ENCODE data around the gene BAZ2B. TPM values are rescaled to one million over a fixed set of nuclear protein-coding genes. Genes with fewer than 3 reads are reported as not detected.

Gene BAZ2B
- polyA plus RNA-seq, 2 of the 4 experiments (the other 2 are of a cell fraction): 19.6 to 50.6 TPM

DNA sequence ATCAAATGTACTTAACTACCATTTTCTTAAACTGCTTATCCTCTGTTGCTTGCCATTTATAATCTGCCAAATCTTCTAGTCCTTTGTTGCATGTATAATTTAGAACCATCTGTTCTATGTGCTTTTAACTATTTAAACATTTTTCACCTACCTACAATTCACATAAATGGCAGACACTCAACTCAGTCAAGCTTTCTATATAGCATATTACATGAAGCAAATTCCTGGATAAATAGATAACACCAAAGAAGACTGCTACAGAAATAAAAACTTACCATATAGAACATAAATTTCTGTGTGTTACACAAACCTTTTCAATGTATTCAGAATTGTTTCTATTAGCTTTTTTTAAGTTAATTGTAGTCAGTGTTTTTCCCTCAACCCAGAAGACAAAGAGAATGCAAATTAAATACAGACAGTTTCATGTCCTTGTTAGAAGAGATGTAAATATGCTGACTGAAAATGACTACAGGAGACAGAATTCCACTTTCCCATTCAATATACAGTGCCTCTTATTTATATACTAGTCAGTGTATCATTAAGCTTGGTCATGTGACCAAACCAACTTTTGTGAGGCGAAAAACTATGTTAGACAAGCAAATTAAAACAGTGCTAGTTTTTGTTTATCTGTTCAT, 2.6 kb downstream of the BAZ2B start:
- Histone ChIP-seq H3K4me1 (peaks cover 57% of the 10 kb centered on the region), H3K9me3 (no peaks in the 10 kb centered on the region), H3K4me2 (peak overlapping the region; percentile 95), H3K4me3 (peak overlapping the region; percentile 67), H3K27ac (peak overlapping the region; percentile 65 to 96)
- TF ChIP-seq, protein P1, sequence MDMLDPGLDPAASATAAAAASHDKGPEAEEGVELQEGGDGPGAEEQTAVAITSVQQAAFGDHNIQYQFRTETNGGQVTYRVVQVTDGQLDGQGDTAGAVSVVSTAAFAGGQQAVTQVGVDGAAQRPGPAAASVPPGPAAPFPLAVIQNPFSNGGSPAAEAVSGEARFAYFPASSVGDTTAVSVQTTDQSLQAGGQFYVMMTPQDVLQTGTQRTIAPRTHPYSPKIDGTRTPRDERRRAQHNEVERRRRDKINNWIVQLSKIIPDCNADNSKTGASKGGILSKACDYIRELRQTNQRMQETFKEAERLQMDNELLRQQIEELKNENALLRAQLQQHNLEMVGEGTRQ (IDR thresholded peaks at IDR 0.05): peak; percentile 74
- no peak for TF ChIP-seq RNF2 (IDR thresholded peaks at IDR 0.05; ENCODE audit: borderline replicate concordance, low read depth)
- POLR2A ChIA-PET: interaction anchor here (0.6 to 6.6 kb wide), 5 partner anchors 8 to 335 kb away, joined by 3 to 84 read pairs (median 20); partner anchors contain the start of gene MARCHF7
- FAIRE-seq: no peak
- 0% methylated on average over 1 of the region's 1 CpG for WGBS (ENCODE audit: missing lambda C conversion rate)
- CTCF ChIA-PET: interaction anchor here (2.4 kb wide), 1 partner anchor 98 kb away, joined by 7 read pairs; the partner anchor contains the start of gene MARCHF7
- ATAC-seq: no peak
- peak in 1 of 2 experiments; percentile 30 for DNase-seq (ENCODE audit: low read depth in 1 of 2, low spot score in 1 of 2)

DNA sequence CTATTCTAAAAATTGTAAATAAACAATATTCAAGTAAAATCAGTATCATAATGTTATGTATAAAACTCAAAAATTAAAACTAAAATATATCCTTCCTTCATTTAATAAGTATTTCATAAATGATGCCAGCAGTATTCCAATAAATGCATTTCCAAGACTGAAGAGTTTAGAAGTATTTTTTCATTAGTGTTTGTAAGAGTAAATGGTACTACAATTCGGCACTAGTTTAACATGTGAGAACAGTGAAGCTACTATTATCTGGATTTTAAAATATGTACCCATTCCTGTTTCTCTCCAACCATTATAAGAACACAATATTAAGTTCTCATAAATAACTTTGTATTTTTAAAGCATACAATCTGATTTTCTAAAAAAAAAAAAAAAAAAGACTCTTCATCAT, 3.3 kb downstream of the BAZ2B start:
- DNase-seq (ENCODE audit: low read depth in 1 of 2, low spot score in 1 of 2): no peak
- Histone ChIP-seq H3K4me1 (peaks cover 57% of the 10 kb centered on the region), H3K27ac (peak overlapping the region in 1 of 2 experiments; percentile 96; a peak in 3 of 6 replicates), H3K4me2 (peak overlapping the region; percentile 95), H3K9me3 (no peaks in the 10 kb centered on the region), H3K4me3 (peak overlapping the region; percentile 67; the same call in 2 of the 3 replicates)
- ChIA-PET POLR2A (interaction anchor here (0.6 to 6.6 kb wide), 2 partner anchors 23 to 100 kb away, joined by 3 to 84 read pairs; partner anchors contain the start of gene MARCHF7), CTCF (interaction anchor here (2.4 kb wide), 1 partner anchor 99 kb away, joined by 7 read pairs; the partner anchor contains the start of gene MARCHF7)
- no peak for FAIRE-seq
- 58% methylated on average over 1 of the region's 1 CpG for WGBS (ENCODE audit: missing lambda C conversion rate)
- TF ChIP-seq HOXA7 (CRISPR knock-in tag; IDR thresholded peaks at IDR 0.05) (no peak), POLR2AphosphoS2 (conservative IDR thresholded peaks at IDR 0.05; ENCODE audit: low read length) (no peak), ESRRA (IDR thresholded peaks at IDR 0.05; ENCODE audit: borderline replicate concordance, low read length) (no peak)
- ATAC-seq: no peak

DNA sequence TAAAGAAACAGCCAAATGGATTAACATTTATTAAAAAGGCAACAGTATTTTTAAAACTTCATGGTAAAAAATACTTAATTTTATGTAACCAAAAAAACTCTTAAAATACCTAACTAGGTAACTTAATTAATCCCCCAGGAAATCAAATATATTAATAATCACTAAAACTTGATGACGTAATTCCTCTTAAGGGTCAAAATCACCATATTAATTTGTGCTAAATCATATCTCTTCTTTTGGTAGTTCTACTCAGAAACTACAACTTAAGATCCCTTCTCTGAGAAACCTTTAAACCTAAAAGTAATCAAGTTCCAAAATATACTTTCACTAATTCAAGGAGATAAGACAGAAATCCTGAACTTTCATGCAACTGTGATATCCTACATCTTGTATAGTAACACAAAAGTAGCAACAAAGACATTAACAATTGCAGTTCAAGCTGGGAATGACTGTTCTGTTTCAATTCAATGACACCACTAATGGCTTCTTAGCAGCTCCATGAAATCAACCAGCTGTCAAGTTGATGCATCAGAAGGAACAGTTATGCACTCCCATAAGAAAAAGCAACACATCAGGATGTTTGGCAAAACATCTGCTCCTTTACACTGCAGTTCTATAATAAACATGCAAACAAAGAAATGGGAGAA, 4.0 kb downstream of the BAZ2B start:
- TF ChIP-seq GATA3 (IDR thresholded peaks at IDR 0.05; ENCODE audit: borderline replicate concordance): no peak
- ChIA-PET POLR2A (interaction anchor here (0.6 to 6.6 kb wide), 2 partner anchors 23 to 100 kb away, joined by 3 to 84 read pairs; partner anchors contain the start of gene MARCHF7), CTCF (no interaction called here)
- WGBS (ENCODE audit: missing lambda C conversion rate): 88% methylated on average over 1 of the region's 1 CpG
- peak overlapping the region in 1 of 2 experiments; percentile 50; a peak in 2 of 6 replicates for H3K27ac ChIP-seq
- DNase-seq (ENCODE audit: low read depth in 1 of 2, low spot score in 1 of 2): peak in 1 of 2 experiments; percentile 20
- FAIRE-seq: no peak
- no peak for ATAC-seq
- peaks cover 50% of the 10 kb centered on the region for H3K4me1 ChIP-seq
- H3K4me2 ChIP-seq: peak overlapping the region; percentile 95
- H3K4me3 ChIP-seq: no peak overlapping the region; the same call in 2 of the 3 replicates
- H3K9me3 ChIP-seq: no peaks in the 10 kb centered on the region

DNA sequence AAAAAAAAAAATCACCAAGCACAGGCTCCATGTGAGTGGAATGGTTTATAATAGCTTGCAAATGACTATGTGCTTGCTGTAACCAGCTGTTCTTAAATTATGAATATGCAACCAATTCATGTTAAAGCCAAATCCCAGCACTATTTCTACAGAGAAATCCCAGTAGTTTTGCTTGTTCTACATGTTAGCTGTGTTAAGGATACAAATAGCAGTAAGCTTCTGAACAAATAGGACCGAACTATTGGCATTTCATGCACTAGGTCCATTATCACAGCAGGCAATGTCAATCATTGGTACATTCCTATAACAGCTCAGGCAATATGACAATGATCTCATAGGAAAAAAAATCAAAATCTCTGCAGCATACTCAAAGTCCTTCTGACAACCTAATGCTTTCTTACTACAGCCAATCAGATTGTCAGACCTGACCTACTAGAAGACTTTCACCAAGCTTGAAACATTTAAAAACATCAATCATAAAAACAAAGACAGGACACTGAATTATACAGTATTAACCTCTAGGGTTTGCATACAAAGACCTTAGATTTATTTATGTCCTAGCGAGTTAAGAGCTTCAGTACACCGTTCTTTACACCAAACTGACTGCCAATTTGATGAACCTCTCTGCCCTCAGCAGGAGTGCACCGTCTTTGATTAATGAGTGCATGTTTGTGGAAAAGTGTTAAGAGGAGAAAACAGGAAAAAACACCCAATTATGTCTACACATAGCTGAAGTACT, 6.4 kb downstream of the BAZ2B start:
- TF ChIP-seq EP300 (IDR thresholded peaks at IDR 0.05) (no peak), SREBF2 (IDR thresholded peaks at IDR 0.05) (no peak), CBX8 (IDR thresholded peaks at IDR 0.05) (no peak), NFE2L2 (conservative IDR thresholded peaks at IDR 0.05; ENCODE audit: low read length) (no peak), POLR2A (IDR thresholded peaks at IDR 0.05; ENCODE audit: low read length) (no peak)
- TF ChIP-seq, protein P2, sequence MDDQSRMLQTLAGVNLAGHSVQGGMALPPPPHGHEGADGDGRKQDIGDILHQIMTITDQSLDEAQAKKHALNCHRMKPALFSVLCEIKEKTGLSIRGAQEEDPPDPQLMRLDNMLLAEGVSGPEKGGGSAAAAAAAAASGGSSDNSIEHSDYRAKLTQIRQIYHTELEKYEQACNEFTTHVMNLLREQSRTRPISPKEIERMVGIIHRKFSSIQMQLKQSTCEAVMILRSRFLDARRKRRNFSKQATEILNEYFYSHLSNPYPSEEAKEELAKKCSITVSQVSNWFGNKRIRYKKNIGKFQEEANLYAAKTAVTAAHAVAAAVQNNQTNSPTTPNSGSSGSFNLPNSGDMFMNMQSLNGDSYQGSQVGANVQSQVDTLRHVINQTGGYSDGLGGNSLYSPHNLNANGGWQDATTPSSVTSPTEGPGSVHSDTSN (IDR thresholded peaks at IDR 0.05): no peak
- TF ChIP-seq, protein P3, sequence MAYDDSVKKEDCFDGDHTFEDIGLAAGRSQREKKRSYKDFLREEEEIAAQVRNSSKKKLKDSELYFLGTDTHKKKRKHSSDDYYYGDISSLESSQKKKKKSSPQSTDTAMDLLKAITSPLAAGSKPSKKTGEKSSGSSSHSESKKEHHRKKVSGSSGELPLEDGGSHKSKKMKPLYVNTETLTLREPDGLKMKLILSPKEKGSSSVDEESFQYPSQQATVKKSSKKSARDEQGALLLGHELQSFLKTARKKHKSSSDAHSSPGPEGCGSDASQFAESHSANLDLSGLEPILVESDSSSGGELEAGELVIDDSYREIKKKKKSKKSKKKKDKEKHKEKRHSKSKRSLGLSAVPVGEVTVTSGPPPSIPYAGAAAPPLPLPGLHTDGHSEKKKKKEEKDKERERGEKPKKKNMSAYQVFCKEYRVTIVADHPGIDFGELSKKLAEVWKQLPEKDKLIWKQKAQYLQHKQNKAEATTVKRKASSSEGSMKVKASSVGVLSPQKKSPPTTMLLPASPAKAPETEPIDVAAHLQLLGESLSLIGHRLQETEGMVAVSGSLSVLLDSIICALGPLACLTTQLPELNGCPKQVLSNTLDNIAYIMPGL (CRISPR knock-in tag; IDR thresholded peaks at IDR 0.05; ENCODE audit: borderline replicate concordance): no peak
- TF ChIP-seq, protein P4, sequence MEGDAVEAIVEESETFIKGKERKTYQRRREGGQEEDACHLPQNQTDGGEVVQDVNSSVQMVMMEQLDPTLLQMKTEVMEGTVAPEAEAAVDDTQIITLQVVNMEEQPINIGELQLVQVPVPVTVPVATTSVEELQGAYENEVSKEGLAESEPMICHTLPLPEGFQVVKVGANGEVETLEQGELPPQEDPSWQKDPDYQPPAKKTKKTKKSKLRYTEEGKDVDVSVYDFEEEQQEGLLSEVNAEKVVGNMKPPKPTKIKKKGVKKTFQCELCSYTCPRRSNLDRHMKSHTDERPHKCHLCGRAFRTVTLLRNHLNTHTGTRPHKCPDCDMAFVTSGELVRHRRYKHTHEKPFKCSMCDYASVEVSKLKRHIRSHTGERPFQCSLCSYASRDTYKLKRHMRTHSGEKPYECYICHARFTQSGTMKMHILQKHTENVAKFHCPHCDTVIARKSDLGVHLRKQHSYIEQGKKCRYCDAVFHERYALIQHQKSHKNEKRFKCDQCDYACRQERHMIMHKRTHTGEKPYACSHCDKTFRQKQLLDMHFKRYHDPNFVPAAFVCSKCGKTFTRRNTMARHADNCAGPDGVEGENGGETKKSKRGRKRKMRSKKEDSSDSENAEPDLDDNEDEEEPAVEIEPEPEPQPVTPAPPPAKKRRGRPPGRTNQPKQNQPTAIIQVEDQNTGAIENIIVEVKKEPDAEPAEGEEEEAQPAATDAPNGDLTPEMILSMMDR (IDR thresholded peaks at IDR 0.05): no peak
- no peak for ATAC-seq
- no peak overlapping the region; the same call in 2 of the 3 replicates for H3K4me3 ChIP-seq
- ChIA-PET CTCF (interaction anchor here (2.0 kb wide), 1 partner anchor 102 kb away, joined by 6 read pairs; the partner anchor contains the start of gene MARCHF7), POLR2A (interaction anchor here (2.4 kb wide), 1 partner anchor 102 kb away, joined by 16 read pairs; the partner anchor contains the start of gene MARCHF7)
- no peak for DNase-seq (ENCODE audit: low read depth in 1 of 2, low spot score in 1 of 2)
- peak overlapping the region; percentile 95 for H3K4me2 ChIP-seq
- H3K9me3 ChIP-seq: no peaks in the 10 kb centered on the region
- WGBS (ENCODE audit: missing lambda C conversion rate): 60% methylated on average over 4 of the region's 4 CpGs
- no peak for FAIRE-seq
- H3K4me1 ChIP-seq: peaks cover 70% of the 10 kb centered on the region
- no peak overlapping the region for H3K27ac ChIP-seq

Measured in A549 (cell line).